ENCODE data around the gene METTL5.

METTL5 gene

GRCh38 chr2:169765523-169765922, 59.2 kb downstream of the METTL5 start:
- TF ChIP-seq YY1 (IDR thresholded peaks at IDR 0.05; ENCODE audit: insufficient read depth, insufficient read length) = no peak
- no peak for TF ChIP-seq SUZ12 (IDR thresholded peaks at IDR 0.05; ENCODE audit: extremely low read depth, insufficient read depth, insufficient read length)
- TF ChIP-seq ZNF274 (IDR thresholded peaks at IDR 0.05; ENCODE audit: low read depth, low read length) = no peak
- Histone ChIP-seq H3K36me3 (ENCODE audit: insufficient read depth, insufficient read length, low read length) (no peaks in the 10 kb centered on the region), H3K4me3 (ENCODE audit: insufficient read length, low read depth) (no peak overlapping the region), H3K9me3 (ENCODE audit: insufficient read depth, low read length) (no peaks in the 10 kb centered on the region), H3K4me1 (ENCODE audit: insufficient read depth, insufficient read length) (no peaks in the 10 kb centered on the region), H3K9ac (ENCODE audit: insufficient read length, low read depth) (no peak overlapping the region), H3K27me3 (ENCODE audit: insufficient read depth, insufficient read length) (no peaks in the 10 kb centered on the region)
- no peak for DNase-seq (ENCODE audit: low read depth, low spot score)

GRCh38 chr2:169761970-169762292, 62.8 kb downstream of the METTL5 start:
- H3K27me3 ChIP-seq (ENCODE audit: insufficient read depth, insufficient read length) = no peaks in the 10 kb centered on the region
- H3K9me3 ChIP-seq (ENCODE audit: insufficient read depth, low read length) = no peaks in the 10 kb centered on the region
- TF ChIP-seq ZNF274 (IDR thresholded peaks at IDR 0.05; ENCODE audit: low read depth, low read length) (no peak), YY1 (IDR thresholded peaks at IDR 0.05; ENCODE audit: insufficient read depth, insufficient read length) (no peak), SUZ12 (IDR thresholded peaks at IDR 0.05; ENCODE audit: extremely low read depth, insufficient read depth, insufficient read length) (no peak)
- no peaks in the 10 kb centered on the region for H3K36me3 ChIP-seq (ENCODE audit: insufficient read depth, insufficient read length, low read length)
- no peaks in the 10 kb centered on the region for H3K4me1 ChIP-seq (ENCODE audit: insufficient read depth, insufficient read length)
- H3K9ac ChIP-seq (ENCODE audit: insufficient read length, low read depth) = no peak overlapping the region
- DNase-seq (ENCODE audit: low read depth, low spot score) = no peak
- H3K4me3 ChIP-seq (ENCODE audit: insufficient read length, low read depth) = no peak overlapping the region
